ELF-1 (cell line): ENCODE measurements around the gene HSP90B1.

ENCODE experiments used
- DNase-seq: peaks from one replicate; pipeline ENCODE4 v3.0.0-alpha.2; 2016; ENCODE audit warnings: low read depth, low spot score

The HSP90B1 gene

DNA sequence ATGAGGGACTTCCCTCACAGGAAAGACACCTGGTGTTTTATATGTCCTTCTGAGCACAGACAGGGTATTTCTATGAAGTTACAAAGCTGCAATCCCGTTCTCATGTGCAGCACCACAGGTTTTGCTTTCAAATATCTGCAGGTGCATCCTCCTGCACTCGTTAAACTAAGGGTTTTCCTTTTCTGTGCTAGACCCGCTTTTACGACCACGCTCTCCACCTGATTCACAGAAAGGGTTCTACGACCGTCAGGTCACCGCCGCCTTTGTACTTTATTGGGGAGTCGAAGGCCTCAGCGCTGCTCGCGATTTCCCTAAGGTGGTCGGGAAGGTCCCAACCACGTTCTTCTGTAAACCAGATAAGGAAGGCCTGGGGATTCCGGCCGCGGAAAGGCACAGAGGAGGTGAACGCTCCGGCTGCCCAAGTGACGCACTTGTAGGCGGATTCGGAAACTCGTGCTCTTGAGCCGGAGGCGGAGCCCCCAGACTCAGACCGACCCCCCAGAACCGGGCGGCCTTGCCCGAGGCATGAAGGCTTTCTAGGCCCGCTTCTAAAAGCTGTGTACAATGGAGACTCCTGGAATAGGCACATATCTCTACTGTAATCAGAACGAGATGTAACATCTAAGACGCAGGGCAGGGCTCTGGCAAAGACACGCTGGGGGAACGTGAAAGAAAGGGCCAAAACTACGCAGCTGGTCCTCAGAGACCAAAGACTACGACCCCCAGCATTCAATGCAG is 995 bp upstream of the HSP90B1 start:
- peak; percentile 83 for DNase-seq

DNA sequence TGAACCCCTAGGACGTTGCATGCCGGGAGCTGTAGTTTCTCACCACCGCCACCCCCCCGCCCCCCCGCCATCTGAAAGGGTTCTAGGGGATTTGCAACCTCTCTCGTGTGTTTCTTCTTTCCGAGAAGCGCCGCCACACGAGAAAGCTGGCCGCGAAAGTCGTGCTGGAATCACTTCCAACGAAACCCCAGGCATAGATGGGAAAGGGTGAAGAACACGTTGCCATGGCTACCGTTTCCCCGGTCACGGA is 501 bp upstream of the HSP90B1 start:
- DNase-seq = no peak

DNA sequence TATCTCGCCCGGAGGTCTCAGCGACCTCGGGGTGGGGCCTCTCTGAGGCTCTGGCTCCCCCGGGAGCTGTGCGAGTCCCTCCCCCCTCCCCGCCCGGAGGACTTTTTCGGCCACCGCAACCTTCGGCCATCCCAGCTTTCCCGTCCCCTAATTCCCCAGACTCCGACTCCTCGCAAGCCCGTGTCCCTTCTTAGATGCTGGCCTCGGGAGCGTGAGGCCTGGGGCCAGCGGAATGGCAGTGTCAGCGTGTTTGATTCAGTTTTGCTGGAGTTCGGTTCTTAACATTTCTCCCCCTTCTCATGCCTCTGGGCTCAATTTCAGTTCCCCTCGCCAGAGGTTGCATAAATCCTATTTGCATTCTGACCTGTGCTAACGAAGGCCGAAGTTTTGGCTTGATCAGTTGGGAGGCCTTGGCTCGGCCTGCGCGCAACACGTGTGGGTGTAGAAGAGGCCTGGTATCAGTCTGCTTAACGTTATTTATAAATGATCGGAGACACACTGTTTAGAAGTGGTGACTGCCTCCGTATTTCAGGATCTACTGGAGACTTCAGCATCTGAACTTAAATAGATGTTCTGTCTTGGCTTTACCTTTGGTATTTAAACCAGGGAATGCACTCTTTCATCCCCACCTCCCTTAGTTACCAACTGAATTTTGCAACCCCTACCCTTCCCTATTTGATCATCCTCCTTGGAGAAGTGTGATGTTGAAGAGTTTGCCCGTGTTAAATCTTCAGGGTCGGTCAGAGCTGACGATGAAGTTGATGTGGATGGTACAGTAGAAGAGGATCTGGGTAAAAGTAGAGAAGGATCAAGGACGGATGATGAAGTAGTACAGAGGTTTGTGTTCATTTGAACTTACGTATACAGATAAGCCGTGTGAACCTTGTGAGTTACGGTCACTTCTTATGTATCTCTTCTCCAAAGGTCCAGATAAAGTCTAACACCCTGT is 851 bp downstream of the HSP90B1 start:
- DNase-seq = peak; percentile 46

DNA sequence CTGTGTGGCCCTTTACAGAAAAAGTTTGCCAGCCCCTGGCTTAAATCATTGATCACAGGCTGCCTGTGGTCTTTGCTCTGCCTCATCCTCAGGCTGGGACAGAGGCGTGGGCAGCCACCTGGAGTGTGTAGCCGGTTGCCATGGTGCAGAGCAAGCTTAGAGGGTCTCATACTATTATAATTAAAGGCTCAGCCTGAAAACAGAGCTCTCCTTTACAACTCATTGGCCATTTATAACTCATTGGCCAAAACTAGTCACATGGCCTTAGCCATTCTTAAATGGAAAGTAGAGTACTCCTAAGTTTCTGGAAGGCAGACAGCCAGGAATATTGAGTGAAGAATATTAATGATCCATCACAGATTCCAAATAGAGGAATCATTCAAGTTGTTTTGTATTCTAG is 3.0 kb downstream of the HSP90B1 start:
- peak; percentile 26 for DNase-seq

DNA sequence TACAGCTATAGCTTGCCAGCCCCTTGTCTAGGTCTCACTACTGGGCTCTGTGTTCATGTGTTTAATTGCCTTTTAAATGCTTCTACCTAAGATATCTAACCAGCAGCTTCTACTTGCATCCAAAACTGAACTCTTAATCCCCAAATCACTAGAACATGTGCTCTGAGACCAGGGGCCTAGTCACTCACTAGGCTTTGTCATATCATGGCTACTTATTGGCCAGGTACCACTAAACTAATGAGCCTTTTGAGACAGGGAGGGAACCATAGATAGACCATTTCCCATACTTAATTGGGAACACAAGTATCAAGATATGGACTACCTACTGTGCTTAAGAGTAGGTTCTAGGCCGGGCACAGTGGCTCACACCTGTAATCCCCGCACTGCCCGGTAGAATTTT is 6.5 kb downstream of the HSP90B1 start:
- DNase-seq = no peak

DNA sequence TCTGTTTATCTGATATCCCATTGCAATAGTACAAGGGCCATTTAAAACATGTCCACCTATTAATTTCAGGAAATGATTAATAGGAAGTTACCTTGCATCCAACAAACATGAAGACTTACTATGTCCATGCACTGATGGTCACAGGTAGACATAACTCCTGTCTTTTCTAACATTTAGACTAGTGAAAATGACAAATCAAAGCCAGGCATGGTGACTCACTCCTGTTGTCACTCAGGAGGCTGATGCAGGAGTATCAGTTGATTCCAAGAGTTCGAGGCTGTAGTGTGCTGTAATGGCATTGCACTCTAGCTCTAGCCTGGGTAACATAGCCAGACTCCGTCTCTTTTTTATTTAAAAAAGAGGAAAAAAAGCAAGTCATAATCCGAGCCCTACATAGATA is 14.8 kb downstream of the HSP90B1 start:
- no peak for DNase-seq

DNA sequence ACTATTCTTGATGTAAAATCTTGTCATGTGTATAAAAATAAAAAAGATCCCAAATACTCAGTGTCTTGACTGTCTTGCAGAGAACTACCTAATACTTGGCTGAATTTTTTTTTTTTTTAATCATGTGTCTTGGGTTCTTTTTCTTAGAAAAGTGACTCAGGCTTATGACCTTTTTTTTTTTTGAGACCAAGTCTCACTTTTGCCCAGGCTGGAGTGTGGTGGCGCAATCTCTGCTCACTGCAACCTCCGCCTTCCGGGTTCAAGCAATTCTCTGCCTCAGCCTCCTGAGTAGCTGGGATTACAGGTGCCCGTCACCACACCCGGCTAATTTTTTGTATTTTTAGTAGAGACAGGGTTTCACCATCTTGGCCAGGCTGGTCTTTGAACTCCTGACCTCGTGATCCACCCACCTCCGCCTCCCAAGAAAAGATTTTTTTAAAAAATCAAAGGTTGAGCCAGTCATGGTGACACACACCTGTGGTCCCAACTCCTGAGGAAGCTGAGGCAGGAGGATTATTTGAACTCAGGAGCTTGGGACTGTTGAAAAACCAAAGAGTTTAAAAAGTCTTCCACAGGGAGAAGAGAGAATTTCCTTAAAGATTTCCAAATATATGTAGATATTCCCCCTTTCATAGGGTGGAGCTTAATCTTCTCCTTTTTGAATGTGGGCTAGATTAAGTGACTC is 17.8 kb downstream of the HSP90B1 start:
- DNase-seq = no peak

DNA sequence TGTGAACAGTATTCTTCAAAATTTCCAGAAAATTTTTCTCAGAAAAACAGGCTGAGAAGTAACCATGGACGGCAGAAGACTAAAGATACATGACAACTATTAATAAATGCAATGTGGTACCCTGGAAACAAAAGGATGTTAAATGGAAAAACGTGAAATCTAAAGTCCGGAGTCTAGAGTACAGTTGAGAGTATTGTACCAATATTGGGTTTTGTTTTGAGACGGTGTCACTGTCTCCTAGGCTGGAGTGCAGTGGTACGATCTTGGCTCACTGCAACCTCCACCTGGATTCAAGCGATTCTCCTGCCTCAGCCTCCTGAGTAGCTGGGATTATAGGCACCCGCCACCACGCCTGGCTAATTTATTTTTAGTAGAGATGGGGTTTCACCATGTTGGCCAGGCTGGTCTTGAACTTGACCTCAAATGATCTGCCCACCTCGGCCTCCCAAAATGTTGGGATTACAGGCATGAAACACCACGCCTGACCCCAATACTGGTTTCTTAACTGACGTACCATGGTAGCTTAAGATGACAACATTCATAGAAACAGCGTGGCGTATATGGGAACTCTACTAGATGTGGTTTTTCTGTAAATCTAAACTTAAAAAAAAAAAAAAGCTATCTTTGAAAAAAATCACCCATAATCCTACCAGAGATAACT is 18.7 kb downstream of the HSP90B1 start:
- DNase-seq = no peak

DNA sequence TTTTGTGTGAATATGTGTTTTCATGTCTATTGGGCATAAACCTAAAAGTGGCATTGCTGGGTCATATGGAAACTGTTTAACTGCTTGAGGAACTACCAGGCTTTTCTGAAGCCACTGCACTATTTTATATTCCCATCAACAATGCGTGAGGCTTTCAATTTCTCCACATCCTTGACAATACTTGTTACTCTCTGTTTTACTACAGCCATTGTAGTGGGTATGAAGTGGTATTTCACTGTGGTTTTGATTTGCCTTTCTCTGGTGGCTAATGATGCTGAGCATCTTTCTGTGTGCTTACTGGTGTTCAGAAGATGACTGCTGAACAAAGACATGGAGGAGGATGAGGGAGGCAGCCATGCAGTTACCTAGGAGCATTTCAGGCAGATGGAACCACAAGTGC is 22.3 kb downstream of the HSP90B1 start:
- DNase-seq = no peak

DNA sequence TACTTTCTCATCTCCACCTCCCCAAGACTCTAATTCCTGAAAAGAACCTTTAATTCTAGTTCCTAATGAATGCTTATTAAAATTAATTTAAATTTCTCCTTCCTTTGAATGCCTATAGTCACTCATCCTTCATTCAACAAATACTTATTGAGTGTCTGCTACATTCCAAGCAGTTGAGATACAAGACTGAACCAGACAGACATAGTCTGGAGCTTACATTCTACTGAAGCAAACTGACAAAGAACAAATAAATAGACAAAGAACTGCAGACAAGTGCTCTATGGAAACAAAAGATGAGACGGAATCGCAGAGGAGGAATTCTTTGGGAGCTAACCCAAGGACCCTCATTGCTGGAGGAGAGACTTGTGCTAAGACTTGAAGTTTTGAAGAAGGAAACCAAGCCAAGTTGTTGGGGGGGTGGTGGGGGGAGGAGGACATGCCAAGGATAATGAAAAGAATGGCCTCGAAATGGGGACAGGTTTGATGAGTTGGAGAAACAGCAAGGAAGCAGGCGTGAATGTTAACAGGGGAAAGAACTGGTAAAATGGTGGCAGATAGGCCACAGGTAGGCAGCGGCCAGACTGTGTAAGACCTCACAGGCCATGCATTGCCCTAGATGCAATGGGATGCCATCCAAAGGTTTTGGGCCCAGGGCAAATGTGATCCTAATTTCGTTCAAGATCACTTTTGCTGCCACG is 25.8 kb downstream of the HSP90B1 start:
- peak; percentile 23 for DNase-seq

DNA sequence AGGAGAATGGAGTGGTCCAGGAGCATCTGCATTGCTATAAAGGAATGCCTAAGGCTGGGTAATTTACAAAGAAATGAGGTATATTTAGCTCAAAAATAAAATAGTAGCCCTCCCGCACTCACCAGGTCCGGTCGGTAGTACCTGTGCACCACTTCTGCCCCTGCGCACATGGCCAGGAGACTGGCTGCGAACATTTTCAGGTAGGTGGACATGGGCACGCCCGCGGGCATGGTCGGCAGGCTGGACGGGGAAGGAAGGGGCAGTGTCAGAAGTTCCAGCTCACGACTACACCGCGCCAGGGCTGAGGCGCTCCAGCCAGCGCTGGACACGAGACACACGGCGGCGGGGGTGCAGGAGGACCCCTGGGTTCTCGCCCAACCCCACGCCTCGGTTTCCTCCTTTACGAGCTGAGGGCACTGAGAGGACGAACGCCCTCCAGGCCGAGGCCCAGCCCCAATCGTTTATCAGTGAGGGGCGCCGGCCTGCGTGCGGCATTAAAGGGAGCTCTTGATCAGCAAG is 26.4 kb downstream of the HSP90B1 start:
- no peak for DNase-seq

DNA sequence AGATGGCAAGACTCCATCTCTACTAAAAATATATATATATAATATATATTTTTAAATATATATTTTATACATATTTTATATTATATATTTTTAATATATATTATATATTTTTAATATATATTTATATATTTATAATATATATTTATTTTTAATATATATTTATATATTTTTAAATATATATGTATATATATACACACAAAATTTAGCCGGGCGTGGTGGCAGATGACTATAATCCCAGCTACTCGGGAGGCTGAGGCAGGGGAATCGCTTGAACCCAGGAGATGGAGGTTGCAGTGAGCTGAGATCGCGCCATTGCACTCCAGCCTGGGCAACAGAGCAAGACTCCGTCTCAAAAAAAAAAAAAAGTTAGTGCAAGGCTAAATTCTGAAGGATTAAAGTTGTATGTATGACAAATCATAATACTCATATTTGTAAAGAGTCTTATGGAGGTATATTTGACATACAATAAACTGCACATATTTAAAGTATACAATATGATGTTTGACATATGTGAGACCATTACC is 27.7 kb downstream of the HSP90B1 start:
- DNase-seq = no peak

DNA sequence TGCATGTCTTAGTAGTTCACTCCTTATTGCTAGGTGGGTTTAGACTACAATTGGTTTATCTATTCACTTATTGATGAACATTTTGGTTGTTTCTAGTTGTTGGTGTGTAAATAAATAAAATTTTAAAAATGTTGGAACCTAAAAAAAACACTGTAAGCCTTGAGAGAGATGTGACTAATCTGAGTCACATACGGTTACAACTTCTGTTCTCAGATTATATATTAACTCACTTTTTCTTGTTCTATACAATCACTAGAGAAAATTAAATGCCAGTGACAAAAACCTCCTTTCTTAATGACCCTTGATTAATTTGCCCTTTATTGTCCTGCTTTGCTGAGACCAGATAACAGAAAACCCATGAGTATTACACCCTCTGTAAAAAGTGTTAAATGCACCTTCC is 28.4 kb downstream of the HSP90B1 start:
- DNase-seq = no peak

DNA sequence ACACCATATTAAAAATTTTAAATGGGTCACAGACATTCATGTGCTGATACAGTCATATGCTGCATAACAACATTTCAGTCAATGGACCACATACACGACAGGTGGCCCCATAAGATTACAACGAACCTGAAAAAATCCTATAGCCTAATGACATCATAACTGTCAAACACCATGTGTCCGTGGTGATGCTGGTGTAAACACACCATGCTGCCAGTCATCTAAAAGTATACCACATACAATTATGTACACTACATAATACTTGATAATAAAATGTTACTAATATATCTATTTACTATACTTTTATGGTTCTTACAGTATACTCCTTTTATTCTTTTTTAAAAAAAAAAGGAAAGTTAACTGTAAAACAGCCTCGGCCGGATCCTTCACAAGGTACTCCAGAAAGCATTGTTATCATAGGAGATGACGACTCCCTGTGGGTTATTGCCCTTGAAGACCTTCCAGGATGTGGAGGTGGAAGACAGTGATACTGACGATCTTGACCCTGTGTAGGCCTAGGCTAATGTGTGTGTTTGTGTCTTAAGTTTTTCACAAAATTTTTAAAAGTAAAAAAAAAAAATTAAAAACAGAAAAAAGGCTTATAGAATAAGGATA is 30.5 kb downstream of the HSP90B1 start:
- no peak for DNase-seq

DNA sequence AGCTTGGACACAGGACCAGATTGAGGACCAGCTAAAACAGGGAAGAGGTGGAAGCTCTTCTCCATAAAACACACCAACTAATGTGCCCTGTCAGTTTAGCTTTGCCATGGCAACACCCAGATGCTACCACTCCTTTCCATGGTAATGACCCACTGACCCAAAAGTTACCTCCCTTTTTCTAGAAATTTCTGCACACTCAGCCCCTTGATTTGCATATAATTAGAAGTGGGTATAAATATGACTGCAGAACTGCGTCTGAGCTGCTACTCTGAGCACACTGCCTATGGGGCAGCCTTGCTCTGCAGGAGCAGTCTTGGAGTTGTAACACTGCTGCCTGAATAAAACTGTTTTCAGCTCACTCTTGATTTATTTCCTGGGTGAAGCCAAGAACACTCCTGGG is 32.3 kb downstream of the HSP90B1 start:
- no peak for DNase-seq

DNA sequence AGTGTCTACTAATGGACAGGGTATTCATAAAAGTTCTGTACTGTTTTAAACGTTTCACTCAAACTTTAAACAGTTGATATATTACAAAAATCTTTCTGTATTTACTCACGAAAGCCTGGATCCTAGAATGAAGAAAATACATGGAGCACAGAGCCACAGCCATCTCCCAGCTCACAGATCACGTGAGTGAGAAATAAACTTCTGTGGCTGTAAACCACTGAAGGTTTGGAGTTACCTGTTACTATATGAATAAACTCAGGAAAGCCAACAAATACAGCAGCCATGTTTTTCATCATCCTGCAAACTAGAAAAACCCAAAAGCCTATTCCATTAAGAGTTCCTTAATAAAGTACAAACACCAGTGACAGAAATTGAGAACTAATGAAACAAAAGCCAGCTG is 34.6 kb downstream of the HSP90B1 start:
- DNase-seq = no peak

DNA sequence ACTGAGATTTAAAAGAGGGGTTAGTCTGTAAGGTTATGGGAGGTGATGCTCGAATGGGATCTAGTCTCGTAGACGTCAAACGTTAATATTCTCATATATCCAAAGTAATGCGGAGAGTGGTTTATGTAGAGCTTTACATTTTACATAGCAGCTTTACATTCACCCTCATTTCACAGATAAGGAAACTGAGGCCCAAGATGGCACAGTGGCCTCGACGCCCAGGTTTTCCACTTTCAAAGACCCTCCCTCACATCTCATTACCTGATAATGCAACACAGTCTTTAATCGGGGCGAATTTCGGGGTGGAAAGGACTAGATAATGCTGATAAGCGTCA is 35.0 kb downstream of the HSP90B1 start:
- no peak for DNase-seq

DNA sequence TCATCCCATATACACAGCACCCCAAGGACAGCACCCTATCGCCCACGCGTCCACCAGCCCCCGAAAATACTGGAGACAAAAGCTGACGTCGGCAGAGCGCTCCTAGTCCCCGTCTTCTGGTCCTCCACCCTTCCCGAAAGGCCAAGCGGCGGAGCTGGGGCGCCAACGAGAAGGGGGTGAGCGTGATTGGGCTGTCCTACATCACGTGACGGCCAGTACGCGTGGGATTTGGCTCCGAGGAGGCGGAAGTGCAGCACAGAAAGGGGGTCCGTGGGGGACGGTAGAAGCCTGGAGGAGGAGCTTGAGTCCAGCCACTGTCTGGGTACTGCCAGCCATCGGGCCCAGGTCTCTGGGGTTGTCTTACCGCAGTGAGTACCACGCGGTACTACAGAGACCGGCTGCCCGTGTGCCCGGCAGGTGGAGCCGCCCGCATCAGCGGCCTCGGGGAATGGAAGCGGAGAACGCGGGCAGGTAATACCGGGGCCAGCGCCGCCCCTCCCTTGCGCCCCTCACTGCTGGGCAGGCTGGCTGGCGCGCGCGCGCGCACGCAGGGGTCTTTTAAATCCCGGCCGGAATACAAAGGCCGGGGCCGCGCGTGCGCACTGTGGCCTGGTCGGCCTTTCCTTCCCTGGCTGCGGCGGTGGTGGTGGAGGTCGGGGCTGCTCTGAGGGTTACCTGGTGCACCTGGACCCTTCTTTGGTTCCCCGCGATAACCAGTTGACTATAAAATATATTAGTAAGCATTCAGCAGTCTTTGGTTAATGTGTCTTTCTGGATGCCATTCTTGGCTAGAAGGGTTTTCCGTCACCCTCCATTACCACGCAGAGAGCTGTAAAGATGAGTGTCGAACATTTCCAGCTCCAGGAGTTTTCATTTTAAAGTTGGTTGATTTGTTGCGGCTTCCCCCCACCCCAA is 35.6 kb downstream of the HSP90B1 start, which contains the start of gene TDG:
Gene TDG (plus strand): TSS at position 283 of the 915 bp plus-strand sequence. CDS start 166 bp downstream, at position 449.
- peak; percentile 99 for DNase-seq

DNA sequence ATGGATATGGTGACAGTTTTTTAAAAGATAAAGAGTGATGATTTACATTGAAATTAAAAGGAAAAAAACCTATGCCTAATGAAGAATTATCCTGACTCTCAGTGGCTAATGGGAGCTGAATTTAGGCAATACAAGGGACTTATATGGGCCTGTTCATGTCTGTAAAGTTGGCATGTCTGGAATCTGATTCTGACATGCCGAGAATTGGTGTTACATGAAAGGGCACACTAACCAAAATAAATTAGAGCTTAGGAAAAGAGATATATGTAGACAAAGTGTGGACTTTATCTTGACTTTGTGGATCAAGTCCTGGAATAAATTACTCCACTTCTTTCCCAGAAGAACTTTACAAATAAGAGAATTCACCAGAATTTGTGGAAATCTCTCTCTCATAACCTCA is 36.5 kb downstream of the HSP90B1 start:
- no peak for DNase-seq
